Neural crest cell (in vitro differentiated cells): Measurements from ENCODE around the gene C1orf159. TPM values are rescaled to one million over a fixed set of nuclear protein-coding genes. Genes with fewer than 3 reads are reported as not detected.

Experiments used
- DNase-seq: peaks from one replicate; pipeline ENCODE4 v3.0.0; 2021; ENCODE audit warnings: low read depth, mixed read lengths, low spot score
- H3K27ac Mint-ChIP-seq: one replicate; pipeline ENCODE4 v1.8.0; 2021; ENCODE audit warnings: mild to moderate bottlenecking, mixed read lengths; ENCODE audit not compliant: unreplicated experiment
- H3K27me3 Mint-ChIP-seq: 2 replicates; pipeline ENCODE4 v1.8.0; 2021; ENCODE audit warnings: low read depth, mild to moderate bottlenecking, mixed read lengths
- H3K36me3 Mint-ChIP-seq: 2 replicates; pipeline ENCODE4 v1.8.0; 2021; ENCODE audit warnings: low read depth, mild to moderate bottlenecking, mixed read lengths
- H3K4me1 Mint-ChIP-seq: 2 replicates; pipeline ENCODE4 v1.8.0; 2021; ENCODE audit warnings: mixed read lengths
- H3K4me3 Mint-ChIP-seq: one replicate; pipeline ENCODE4 v1.8.0; 2021; ENCODE audit warnings: mild to moderate bottlenecking, mixed read lengths
- H3K9me3 Mint-ChIP-seq: 2 replicates; pipeline ENCODE4 v1.8.0; 2021; ENCODE audit warnings: mixed read lengths
- CTCF ChIP-seq: fragments of 200-600 bp; sonication (generic); conservative IDR thresholded peaks from 2 replicates; pipeline ENCODE4 v1.5.0; 2021; ENCODE audit warnings: antibody characterized with exemption, mild to moderate bottlenecking
- total RNA-seq: library from RNA; stranded (reverse); gene quantifications from 2 replicates; pipeline ENCODE4 v1.2.1, GENCODE V29; 2021

C1orf159 gene
- total RNA-seq, 1 donor from 2014 or later = 26.1 TPM

GRCh38 chr1:1046243-1046642, 69.6 kb downstream of the C1orf159 start:
- H3K36me3 Mint-ChIP-seq = peaks cover 3% of the 10 kb centered on the region
- H3K27ac Mint-ChIP-seq = no peak overlapping the region
- H3K4me1 Mint-ChIP-seq = no peaks in the 10 kb centered on the region
- DNase-seq = no peak
- no peak overlapping the region for H3K4me3 Mint-ChIP-seq
- H3K9me3 Mint-ChIP-seq = no peaks in the 10 kb centered on the region
- H3K27me3 Mint-ChIP-seq = peaks cover 2% of the 10 kb centered on the region
- TF ChIP-seq CTCF = no peak

- Mint-ChIP-seq H3K4me1 (no peaks in the 10 kb centered on the region), H3K27ac (no peak overlapping the region), H3K9me3 (no peaks in the 10 kb centered on the region), H3K27me3 (peaks cover 2% of the 10 kb centered on the region), H3K4me3 (no peak overlapping the region), H3K36me3 (peaks cover 3% of the 10 kb centered on the region)
- TF ChIP-seq CTCF = no peak
- no peak for DNase-seq
Measured at GRCh38 chr1:1045129-1045528, 70.8 kb downstream of the C1orf159 start.

GRCh38 chr1:1044455-1045078, 71.3 kb downstream of the C1orf159 start:
- H3K9me3 Mint-ChIP-seq = no peaks in the 10 kb centered on the region
- H3K4me3 Mint-ChIP-seq = no peak overlapping the region
- H3K27ac Mint-ChIP-seq = no peak overlapping the region
- H3K27me3 Mint-ChIP-seq = peaks cover 5% of the 10 kb centered on the region
- DNase-seq = no peak
- no peak for TF ChIP-seq CTCF
- peaks cover 3% of the 10 kb centered on the region for H3K36me3 Mint-ChIP-seq
- H3K4me1 Mint-ChIP-seq = peaks cover 4% of the 10 kb centered on the region

GRCh38 chr1:1043921-1044320, 72.0 kb downstream of the C1orf159 start:
- Mint-ChIP-seq H3K4me3 (no peak overlapping the region), H3K27me3 (peaks cover 12% of the 10 kb centered on the region), H3K36me3 (peaks cover 3% of the 10 kb centered on the region), H3K9me3 (no peaks in the 10 kb centered on the region), H3K4me1 (peaks cover 7% of the 10 kb centered on the region), H3K27ac (no peak overlapping the region)
- TF ChIP-seq CTCF = no peak
- DNase-seq = no peak

- H3K27me3 Mint-ChIP-seq = peaks cover 17% of the 10 kb centered on the region
- H3K9me3 Mint-ChIP-seq = no peaks in the 10 kb centered on the region
- peaks cover 11% of the 10 kb centered on the region for H3K4me1 Mint-ChIP-seq
- H3K27ac Mint-ChIP-seq = no peak overlapping the region
- no peak for TF ChIP-seq CTCF
- no peak for DNase-seq
- H3K4me3 Mint-ChIP-seq = no peak overlapping the region
- peaks cover 3% of the 10 kb centered on the region for H3K36me3 Mint-ChIP-seq
Measured at GRCh38 chr1:1043411-1043810, 72.5 kb downstream of the C1orf159 start.
